ENCODE data around the gene ZG16.

The ZG16 gene

GRCh38 chr16:29807426-29808218 is 29.6 kb downstream of the ZG16 start:
- peak; percentile 63 to 74 for DNase-seq (ENCODE audit: low read depth in 2 of 2, low spot score in 1 of 2)

- no peak for DNase-seq (ENCODE audit: low read depth in 2 of 2, low spot score in 1 of 2)
These were observed 30.3 kb downstream of the ZG16 start for GRCh38 chr16:29808219-29808900.

- no peak for DNase-seq (ENCODE audit: low read depth in 2 of 2, low spot score in 1 of 2)
These were observed 31.1 kb downstream of the ZG16 start for GRCh38 chr16:29809031-29809747.

GRCh38 chr16:29809850-29810698 is 32.0 kb downstream of the ZG16 start:
- no peak for DNase-seq (ENCODE audit: low read depth in 2 of 2, low spot score in 1 of 2)

GRCh38 chr16:29810699-29811169 is 32.7 kb downstream of the ZG16 start:
- no peak for DNase-seq (ENCODE audit: low read depth in 2 of 2, low spot score in 1 of 2)

- DNase-seq (ENCODE audit: low read depth in 2 of 2, low spot score in 1 of 2) = peak in 1 of 2 donors; percentile 42
These were observed 33.3 kb downstream of the ZG16 start for GRCh38 chr16:29811170-29811895.

GRCh38 chr16:29811896-29812665 is 34.0 kb downstream of the ZG16 start, which contains the start of gene PRRT2:
Gene PRRT2, plus strand, starts transcription at chr16:29812193. Its CDS starts 862 bp downstream, at chr16:29813055.
- no peak for DNase-seq (ENCODE audit: low read depth in 2 of 2, low spot score in 1 of 2)

- DNase-seq (ENCODE audit: low read depth in 2 of 2, low spot score in 1 of 2) = no peak
These were observed 34.9 kb downstream of the ZG16 start for GRCh38 chr16:29812754-29813643.

- DNase-seq (ENCODE audit: low read depth in 2 of 2, low spot score in 1 of 2) = no peak
These were observed 35.8 kb downstream of the ZG16 start for GRCh38 chr16:29813644-29814562.

- no peak for DNase-seq (ENCODE audit: low read depth in 2 of 2, low spot score in 1 of 2)
These were observed 36.5 kb downstream of the ZG16 start for GRCh38 chr16:29814592-29814991.

GRCh38 chr16:29815032-29815721 is 37.1 kb downstream of the ZG16 start:
- no peak for DNase-seq (ENCODE audit: low read depth in 2 of 2, low spot score in 1 of 2)

GRCh38 chr16:29815793-29816693 is 38.0 kb downstream of the ZG16 start, which contains the start of gene PAGR1:
Gene PAGR1, plus strand, starts transcription at chr16:29816152. Its CDS starts 374 bp downstream, at chr16:29816526.
- peak; percentile 91 to 97 for DNase-seq (ENCODE audit: low read depth in 2 of 2, low spot score in 1 of 2)

- no peak for DNase-seq (ENCODE audit: low read depth in 2 of 2, low spot score in 1 of 2)
These were observed 38.8 kb downstream of the ZG16 start for GRCh38 chr16:29816694-29817441.

- no peak for DNase-seq (ENCODE audit: low read depth in 2 of 2, low spot score in 1 of 2)
These were observed 40.0 kb downstream of the ZG16 start for GRCh38 chr16:29818082-29818481.

GRCh38 chr16:29819506-29819905 is 41.5 kb downstream of the ZG16 start:
- no peak for DNase-seq (ENCODE audit: low read depth in 2 of 2, low spot score in 1 of 2)
